H9 (cell line): Measurements from ENCODE around the gene FGFR3. TPM values are rescaled to one million over a fixed set of nuclear protein-coding genes. Genes with fewer than 3 reads are reported as not detected.
A peak's percentile ranks its signal among the peaks of the same experiment; 100 is the strongest.

Experiments used
- DNase-seq: peaks from one replicate; pipeline ENCODE4 v3.0.0-alpha.2; 2017
- H2AFZ ChIP-seq: one replicate; pipeline ENCODE4 v1.6.1; 2013; ENCODE audit warnings: mild to moderate bottlenecking, low read length, control low read depth, moderate library complexity
- H2AK5ac ChIP-seq: 2 replicates; pipeline ENCODE4 v1.6.1; 2013; ENCODE audit warnings: low read length, control low read depth, mixed read lengths; ENCODE audit not compliant: insufficient read length
- H2BK120ac ChIP-seq: one replicate; pipeline ENCODE4 v1.6.1; 2013; ENCODE audit warnings: low read depth, mild to moderate bottlenecking, low read length, control low read depth, inconsistent platforms; ENCODE audit not compliant: poor library complexity, severe bottlenecking
- H2BK12ac ChIP-seq: 2 replicates; pipeline ENCODE4 v1.6.1; 2013; ENCODE audit warnings: low read length, control low read depth, mixed read lengths, low read depth; ENCODE audit not compliant: insufficient read length
- H2BK15ac ChIP-seq: 2 replicates; pipeline ENCODE4 v1.6.1; 2013; ENCODE audit warnings: low read depth, low read length, control low read depth
- H2BK20ac ChIP-seq: one replicate; pipeline ENCODE4 v1.6.1; 2013; ENCODE audit warnings: low read depth, mild to moderate bottlenecking, low read length, control low read depth, inconsistent platforms; ENCODE audit not compliant: poor library complexity, severe bottlenecking
- H2BK5ac ChIP-seq: 2 replicates; pipeline ENCODE4 v1.6.1; 2013; ENCODE audit warnings: low read length, control low read depth, mixed read lengths; ENCODE audit not compliant: insufficient read length
- H3K14ac ChIP-seq: 2 replicates; pipeline ENCODE4 v1.6.1; 2013; ENCODE audit warnings: low read length, control low read depth; ENCODE audit not compliant: insufficient read depth
- H3K18ac ChIP-seq: 2 replicates; pipeline ENCODE4 v1.6.1; 2013; ENCODE audit warnings: low read depth, mild to moderate bottlenecking, mixed read lengths, low read length, control low read depth; ENCODE audit not compliant: insufficient read length
- H3K23ac ChIP-seq: 2 replicates; pipeline ENCODE4 v1.6.1; 2013; ENCODE audit warnings: low read length, control low read depth, mixed read lengths, low read depth; ENCODE audit not compliant: insufficient read length
- H3K23me2 ChIP-seq: 2 replicates; pipeline ENCODE4 v1.6.1; 2013; ENCODE audit warnings: low read depth, mild to moderate bottlenecking, mixed read lengths, low read length, control low read depth; ENCODE audit not compliant: insufficient read length, poor library complexity, severe bottlenecking
- H3K27ac ChIP-seq: 2 replicates; pipeline ENCODE4 v1.5.1; 2013; ENCODE audit warnings: low read length, control low read depth, mixed read lengths, low read depth; ENCODE audit not compliant: insufficient read length
- H3K27me3 ChIP-seq: 2 replicates; pipeline ENCODE4 v1.6.1; 2013; ENCODE audit warnings: low read length, control low read depth, inconsistent platforms; ENCODE audit not compliant: insufficient read depth
- H3K4ac ChIP-seq: 2 replicates; pipeline ENCODE4 v1.6.1; 2013; ENCODE audit warnings: low read depth, mild to moderate bottlenecking, control low read depth, inconsistent platforms, low read length, moderate library complexity
- H3K4me1 ChIP-seq: 2 replicates; pipeline ENCODE4 v1.6.1; 2013; ENCODE audit warnings: low read length, control low read depth, inconsistent platforms; ENCODE audit not compliant: insufficient read depth
- H3K4me2 ChIP-seq: 2 replicates; pipeline ENCODE4 v1.6.1; 2013; ENCODE audit warnings: low read length, control low read depth, mixed read lengths; ENCODE audit not compliant: insufficient read length, insufficient read depth
- H3K56ac ChIP-seq: 2 replicates; pipeline ENCODE4 v1.6.1; 2013; ENCODE audit warnings: low read depth, mild to moderate bottlenecking, mixed read lengths, low read length, control low read depth; ENCODE audit not compliant: insufficient read length
- H3K79me1 ChIP-seq: 2 replicates; pipeline ENCODE4 v1.6.1; 2013; ENCODE audit warnings: low read depth, mild to moderate bottlenecking, moderate library complexity, low read length, control low read depth, inconsistent platforms; ENCODE audit not compliant: insufficient read depth, poor library complexity, severe bottlenecking
- H3K79me2 ChIP-seq: 2 replicates; pipeline ENCODE4 v1.6.1; 2013; ENCODE audit warnings: low read length, control low read depth, inconsistent platforms; ENCODE audit not compliant: insufficient read depth
- H3K9ac ChIP-seq: 2 replicates; pipeline ENCODE4 v1.6.1; 2013; ENCODE audit warnings: low read length, control low read depth, mixed read lengths; ENCODE audit not compliant: insufficient read length; ENCODE audit errors: extremely low read depth
- H3K9me3 ChIP-seq: one replicate; pipeline ENCODE4 v1.6.1; 2013; ENCODE audit warnings: low read depth, low read length, inconsistent platforms; ENCODE audit not compliant: control insufficient read depth
- H3T11ph ChIP-seq: one replicate; pipeline ENCODE4 v1.6.1; 2013; ENCODE audit warnings: mild to moderate bottlenecking, low read length, control low read depth, inconsistent platforms
- H4K20me1 ChIP-seq: one replicate; pipeline ENCODE4 v1.6.1; 2013; ENCODE audit not compliant: control insufficient read depth, insufficient read length, insufficient read depth
- H4K5ac ChIP-seq: 2 replicates; pipeline ENCODE4 v1.6.1; 2013; ENCODE audit warnings: low read depth, mild to moderate bottlenecking, mixed read lengths, low read length, control low read depth; ENCODE audit not compliant: insufficient read length
- H4K8ac ChIP-seq: replicated peaks from 2 replicates; pipeline ENCODE4 v1.6.1; 2013; ENCODE audit warnings: low read length, control low read depth, mixed read lengths, low read depth; ENCODE audit not compliant: insufficient read length
- H4K91ac ChIP-seq: 2 replicates; pipeline ENCODE4 v1.6.1; 2013; ENCODE audit warnings: low read depth, mild to moderate bottlenecking, moderate library complexity, mixed read lengths, low read length, control low read depth; ENCODE audit not compliant: insufficient read length
- H3K27ac Mint-ChIP-seq, 3 experiments: 2 replicates in 2 of 3; 3 replicates in 1 of 3; pipeline ENCODE4 v1.8.0; 2020 to 2021; ENCODE audit warnings: mixed read lengths in 3 of 3, mild to moderate bottlenecking in 1 of 3, moderate library complexity in 1 of 3
- H3K27me3 Mint-ChIP-seq: 2 replicates; pipeline ENCODE4 v1.8.0; 2021; ENCODE audit warnings: low read depth, mild to moderate bottlenecking, moderate library complexity, mixed read lengths
- H3K36me3 Mint-ChIP-seq, 3 experiments: 2 replicates in 2 of 3; 3 replicates in 1 of 3; pipeline ENCODE4 v1.8.0; 2020 to 2021; ENCODE audit warnings: low read depth in 3 of 3, mixed read lengths in 3 of 3; ENCODE audit not compliant: insufficient read depth in 1 of 3
- H3K4me1 Mint-ChIP-seq, 2 experiments: 2 replicates each; pipeline ENCODE4 v1.8.0; 2020; ENCODE audit warnings: mixed read lengths in 2 of 2
- H3K4me3 Mint-ChIP-seq, 2 experiments: 2 replicates in 1 of 2; 3 replicates in 1 of 2; pipeline ENCODE4 v1.8.0; 2020 to 2021; ENCODE audit warnings: mild to moderate bottlenecking in 2 of 2, mixed read lengths in 2 of 2, moderate library complexity in 1 of 2
- H3K9me3 Mint-ChIP-seq, 2 experiments: 2 replicates in 1 of 2; 3 replicates in 1 of 2; pipeline ENCODE4 v1.8.0; 2020; ENCODE audit warnings: mild to moderate bottlenecking in 2 of 2, mixed read lengths in 2 of 2, moderate library complexity in 1 of 2
- CTCF ChIP-seq: fragments of 200-600 bp; sonication (generic); conservative IDR thresholded peaks from 3 replicates; pipeline ENCODE4 v1.8.0; 2021; ENCODE audit warnings: antibody characterized with exemption, mild to moderate bottlenecking
- WGBS: extraction: QIAGEN DNeasy Blood & Tissue Kit; methylation state at CpG from one replicate; pipeline ENCODE4 v1.1.7; 2013; ENCODE audit warnings: missing lambda C conversion rate, low lambda C conversion rate, mixed read lengths; ENCODE audit not compliant: insufficient read length; ENCODE audit errors: extremely low coverage; 5-methylcytosine and 5-hydroxymethylcytosine counted together
- total RNA-seq: library from RNA; stranded (reverse); gene quantifications from 2 replicates; pipeline ENCODE4 v1.2.1, GENCODE V29; 2021

FGFR3 gene
- total RNA-seq, 1 experiment from 2014 or later, result 75.7 TPM

- no peak overlapping the region for H2BK12ac ChIP-seq
- no peaks in the 10 kb centered on the region for H3K27me3 ChIP-seq
- H3K27ac ChIP-seq, result no peak overlapping the region
- H3K4ac ChIP-seq, result no peak overlapping the region
- no peak overlapping the region for H4K5ac ChIP-seq
- H3K27me3 Mint-ChIP-seq, result no peaks in the 10 kb centered on the region
- no peak overlapping the region for H3K9ac ChIP-seq
- no peaks in the 10 kb centered on the region for H3K9me3 ChIP-seq
- WGBS, result no CpG with 5 or more reads among the region's 31 CpGs
- no peak overlapping the region for H2BK15ac ChIP-seq
- no peak overlapping the region for H3K23ac ChIP-seq
- no peaks in the 10 kb centered on the region for H3K79me1 ChIP-seq
- H3K4me1 ChIP-seq, result no peaks in the 10 kb centered on the region
- no peak overlapping the region for H3K4me2 ChIP-seq
- H3K27ac Mint-ChIP-seq, result peak overlapping the region in 1 of 3 experiments; percentile 14; a peak in 2 of 7 replicates
- H2BK120ac ChIP-seq, result no peak overlapping the region
- no peak overlapping the region for H3K4me3 Mint-ChIP-seq
- no peak overlapping the region for H3K56ac ChIP-seq
- H3K9me3 Mint-ChIP-seq, result no peaks in the 10 kb centered on the region
- no peak overlapping the region for H3T11ph ChIP-seq
- H3K14ac ChIP-seq, result no peak overlapping the region
- H3K18ac ChIP-seq, result no peak overlapping the region
- H2BK20ac ChIP-seq, result no peak overlapping the region
- no peak overlapping the region for H2AK5ac ChIP-seq
- peaks cover 21 to 63% (median 42%) of the 10 kb centered on the region in 3 experiments; a peak in 6 of 7 replicates for H3K36me3 Mint-ChIP-seq
- TF ChIP-seq CTCF, result no peak
- no peaks in the 10 kb centered on the region for H3K79me2 ChIP-seq
- no peak overlapping the region for H4K91ac ChIP-seq
- H4K8ac ChIP-seq, result no peak overlapping the region
- no peaks in the 10 kb centered on the region for H4K20me1 ChIP-seq
- no peaks in the 10 kb centered on the region for H3K23me2 ChIP-seq
- H2AFZ ChIP-seq, result no peak overlapping the region
- H3K4me1 Mint-ChIP-seq, result no peaks in the 10 kb centered on the region
- H2BK5ac ChIP-seq, result no peak overlapping the region
- no peak for DNase-seq
Measured at GRCh38 chr4:1841201-1841886, 48.3 kb downstream of the FGFR3 start.
